OCI-LY1 (cell line): ENCODE data around the gene PARVA.

Source experiments
- EZH2 ChIP-seq: fragments of 200-600 bp; sonication (generic), shearing (Covaris generic); IDR thresholded peaks from 2 replicates; pipeline ENCODE4 v1.8.0; 2017; ENCODE audit warnings: borderline replicate concordance, mixed run types, mild to moderate bottlenecking, antibody characterized with exemption, low read length, moderate library complexity, mixed read lengths
- TF ChIP-seq, protein P1 (sequence below): fragments of 200-600 bp; sonication (generic), shearing (Covaris generic); IDR thresholded peaks from 2 replicates; pipeline ENCODE4 v1.5.1; 2017; ENCODE audit warnings: mild to moderate bottlenecking, antibody characterized with exemption, low read length, moderate library complexity, mixed read lengths

DNA sequence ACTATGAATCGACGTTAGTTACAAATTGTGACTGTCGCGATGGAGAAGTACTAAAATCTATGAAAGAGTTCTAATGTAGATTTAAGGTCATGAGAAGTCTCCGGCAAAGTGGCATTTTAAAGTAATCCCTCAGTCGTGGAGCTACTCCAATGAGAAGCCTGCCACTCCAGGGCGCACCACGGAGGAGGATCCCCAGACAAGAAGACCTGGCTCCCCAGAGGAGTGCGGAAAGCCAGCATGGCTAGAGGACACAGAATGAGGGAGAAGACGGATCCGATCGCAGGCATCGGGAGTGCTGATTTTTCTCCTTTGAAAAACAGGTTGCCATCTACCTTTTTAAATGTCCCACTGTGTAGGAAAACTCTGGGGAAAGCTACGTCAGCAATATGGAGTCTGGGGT, 155.2 kb downstream of the PARVA start:
- TF ChIP-seq, protein P1, sequence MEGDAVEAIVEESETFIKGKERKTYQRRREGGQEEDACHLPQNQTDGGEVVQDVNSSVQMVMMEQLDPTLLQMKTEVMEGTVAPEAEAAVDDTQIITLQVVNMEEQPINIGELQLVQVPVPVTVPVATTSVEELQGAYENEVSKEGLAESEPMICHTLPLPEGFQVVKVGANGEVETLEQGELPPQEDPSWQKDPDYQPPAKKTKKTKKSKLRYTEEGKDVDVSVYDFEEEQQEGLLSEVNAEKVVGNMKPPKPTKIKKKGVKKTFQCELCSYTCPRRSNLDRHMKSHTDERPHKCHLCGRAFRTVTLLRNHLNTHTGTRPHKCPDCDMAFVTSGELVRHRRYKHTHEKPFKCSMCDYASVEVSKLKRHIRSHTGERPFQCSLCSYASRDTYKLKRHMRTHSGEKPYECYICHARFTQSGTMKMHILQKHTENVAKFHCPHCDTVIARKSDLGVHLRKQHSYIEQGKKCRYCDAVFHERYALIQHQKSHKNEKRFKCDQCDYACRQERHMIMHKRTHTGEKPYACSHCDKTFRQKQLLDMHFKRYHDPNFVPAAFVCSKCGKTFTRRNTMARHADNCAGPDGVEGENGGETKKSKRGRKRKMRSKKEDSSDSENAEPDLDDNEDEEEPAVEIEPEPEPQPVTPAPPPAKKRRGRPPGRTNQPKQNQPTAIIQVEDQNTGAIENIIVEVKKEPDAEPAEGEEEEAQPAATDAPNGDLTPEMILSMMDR = no peak
- no peak for TF ChIP-seq EZH2
